ENCODE results near the gene UBR4.

GRCh38 chr1:19091196-19091953, 118.7 kb downstream of the UBR4 start:
- no peak for TF ChIP-seq CTCF (IDR thresholded peaks at IDR 0.05)
- TF ChIP-seq POLR2A (IDR thresholded peaks at IDR 0.05): no peak
